RWPE1 (cell line): ENCODE results near the gene ZRANB2.
A peak's percentile ranks its signal among the peaks of the same experiment; 100 is the strongest.

Experiments used
- CTCF ChIA-PET: fragments of 350-600 bp; sonication (Branson Sonifier 250); formaldehyde crosslinking; extraction: SDS; loops from one replicate; lab custom pipeline; 2021; lab: Yijun Ruan, JAX
- POLR2A ChIA-PET: fragments of 400-600 bp; formaldehyde crosslinking; extraction: SDS; loops from one replicate; lab custom pipeline; 2020; ENCODE audit warnings: antibody characterized with exemption; ENCODE audit not compliant: low non-redundant PET; lab: Yijun Ruan, JAX
- DNase-seq: peaks from one replicate; pipeline ENCODE4 v3.0.0; 2012; ENCODE audit warnings: low spot score
- H3K27ac ChIP-seq: fragments of 450-650 bp; 2 replicates; pipeline ENCODE4 v1.5.1; 2017
- CTCF ChIP-seq: fragments of 450-650 bp; conservative IDR thresholded peaks from 2 replicates; pipeline ENCODE4 v1.5.1; 2017; ENCODE audit warnings: low read depth, mild to moderate bottlenecking

Gene ZRANB2

DNA sequence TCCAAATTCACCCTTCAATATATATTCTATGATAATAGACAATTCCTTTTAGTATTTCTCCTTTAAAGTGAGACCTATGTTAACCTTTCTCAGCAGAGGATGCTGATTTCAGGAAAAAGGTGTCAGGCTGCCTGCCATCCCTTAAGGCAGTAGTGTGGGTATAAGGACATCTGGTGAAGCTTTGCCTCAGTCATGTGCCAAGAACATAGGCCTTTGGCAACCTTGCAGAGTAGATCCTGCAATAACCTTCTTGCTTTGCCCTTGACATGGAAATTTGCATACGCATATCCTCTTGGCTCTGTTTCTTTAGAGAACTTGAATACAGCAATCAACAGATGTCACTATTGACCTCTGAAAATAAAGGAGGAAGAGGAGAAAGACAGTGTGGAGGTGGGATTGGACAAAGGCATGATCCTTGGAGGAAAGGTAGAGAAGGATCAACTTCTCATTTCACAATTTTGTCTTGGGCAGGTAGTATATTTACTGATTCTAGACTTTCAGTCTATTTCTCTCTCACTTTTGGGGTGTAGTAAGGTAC is 21.1 kb upstream of the ZRANB2 start:
- ChIA-PET POLR2A (no interaction called here), CTCF (no interaction called here)
- no peak for DNase-seq
- TF ChIP-seq CTCF = no peak
- H3K27ac ChIP-seq = no peak overlapping the region

GRCh38 chr1:71097428-71097827 is 16.6 kb upstream of the ZRANB2 start:
- ChIA-PET POLR2A (no interaction called here), CTCF (no interaction called here)
- no peak overlapping the region for H3K27ac ChIP-seq
- DNase-seq = no peak
- TF ChIP-seq CTCF = no peak

GRCh38 chr1:71094913-71095312 is 14.1 kb upstream of the ZRANB2 start:
- no peak for TF ChIP-seq CTCF
- no peak for DNase-seq
- POLR2A ChIA-PET = no interaction called here
- H3K27ac ChIP-seq = no peak overlapping the region
- CTCF ChIA-PET = no interaction called here

DNA sequence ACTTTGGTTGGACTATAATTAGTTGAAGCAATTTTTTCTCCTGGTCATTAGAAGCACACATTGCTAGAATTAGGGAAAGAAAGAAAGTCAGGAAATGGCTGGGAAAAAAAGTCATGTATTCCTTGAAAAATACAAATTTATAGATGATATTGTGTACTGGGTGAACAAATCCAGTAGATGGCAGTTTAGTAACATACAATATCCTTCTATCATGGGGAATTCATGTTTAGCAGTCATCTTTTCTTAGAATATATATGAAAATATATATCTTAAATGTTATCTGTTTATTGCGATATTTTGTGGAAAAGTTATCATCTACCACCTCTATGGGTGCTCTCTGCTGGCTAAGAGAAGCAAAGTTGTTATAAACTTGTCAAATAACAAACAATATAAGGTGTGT is 13.1 kb upstream of the ZRANB2 start:
- peak; percentile 29 for DNase-seq
- peak; percentile 35 for TF ChIP-seq CTCF
- ChIA-PET POLR2A (no interaction called here), CTCF (no interaction called here)
- no peak overlapping the region for H3K27ac ChIP-seq

DNA sequence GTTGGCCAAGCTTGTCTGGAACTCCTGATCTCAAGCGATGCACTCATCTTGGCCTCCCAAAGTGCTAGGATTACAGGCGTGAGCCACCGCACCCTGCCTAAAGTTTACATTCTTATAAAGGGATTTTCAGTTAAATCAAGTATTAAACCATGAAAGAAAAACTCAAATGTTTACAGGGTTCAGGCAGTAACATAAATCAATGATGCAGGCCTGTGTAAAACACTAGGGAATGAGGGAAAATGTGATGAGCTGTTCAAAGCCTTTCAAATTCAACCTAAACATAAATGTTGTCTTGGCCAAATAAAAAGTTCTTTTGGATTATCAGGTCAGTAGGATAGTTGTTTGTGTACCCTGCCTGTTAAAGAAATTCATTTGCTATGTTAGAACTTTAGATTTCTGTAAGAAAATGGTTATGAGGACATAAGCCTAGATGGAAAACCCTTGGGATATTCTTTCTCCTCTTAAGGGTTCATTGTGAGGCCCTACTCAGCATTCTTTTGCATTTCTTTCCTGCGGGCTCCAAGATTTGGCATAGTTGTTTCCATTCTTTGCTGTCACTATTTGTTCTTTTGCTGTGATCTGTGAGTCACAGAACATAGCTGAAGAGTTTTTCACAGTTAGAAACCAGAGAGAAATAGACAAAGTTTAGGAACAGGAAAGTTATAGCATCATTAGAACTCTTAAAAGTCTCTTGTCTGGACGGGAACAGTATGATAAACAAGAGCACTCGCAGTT is 8.9 kb upstream of the ZRANB2 start:
- no peak for TF ChIP-seq CTCF
- H3K27ac ChIP-seq = no peak overlapping the region
- DNase-seq = peak; percentile 20
- ChIA-PET CTCF (no interaction called here), POLR2A (no interaction called here)

GRCh38 chr1:71088645-71089287 is 7.9 kb upstream of the ZRANB2 start:
- TF ChIP-seq CTCF = no peak
- no peak for DNase-seq
- no peak overlapping the region for H3K27ac ChIP-seq
- ChIA-PET POLR2A (no interaction called here), CTCF (no interaction called here)
